Liver (tissue), 9 donors: ENCODE measurements around the gene PCSK1. TPM values are rescaled to one million over a fixed set of nuclear protein-coding genes. Genes with fewer than 3 reads are reported as not detected.

ENCODE experiments used
- DNase-seq: peaks from one replicate; pipeline ENCODE4 v3.0.0-alpha.2; 2017; ENCODE audit warnings: low spot score
- H3K27ac ChIP-seq, 2 donors: one replicate each; pipeline ENCODE4 v1.7.0; 2013; ENCODE audit warnings: inconsistent platforms in 2 of 2, low read length in 2 of 2, control low read depth in 1 of 2, low read depth in 1 of 2, mild to moderate bottlenecking in 1 of 2
- H3K27me3 ChIP-seq, 4 donors: one replicate each; pipeline versions ENCODE4 v1.6.1 to v1.7.0; 2013; ENCODE audit warnings: low read length in 3 of 4, inconsistent platforms in 1 of 4, mild to moderate bottlenecking in 1 of 4, moderate library complexity in 1 of 4; ENCODE audit not compliant: control insufficient read depth in 4 of 4, insufficient read depth in 4 of 4
- H3K36me3 ChIP-seq, 4 donors: one replicate each; pipeline versions ENCODE4 v1.6.1 to v1.7.0; 2013; ENCODE audit warnings: low read length in 3 of 4, mild to moderate bottlenecking in 3 of 4, low read depth in 1 of 4, moderate library complexity in 1 of 4; ENCODE audit not compliant: control insufficient read depth in 4 of 4, insufficient read depth in 3 of 4
- H3K4me1 ChIP-seq, 4 donors: one replicate each; pipeline versions ENCODE4 v1.6.1 to v1.7.0; 2013; ENCODE audit warnings: low read length in 3 of 4, mild to moderate bottlenecking in 3 of 4, moderate library complexity in 1 of 4; ENCODE audit not compliant: control insufficient read depth in 4 of 4, insufficient read depth in 4 of 4
- H3K4me3 ChIP-seq, 3 donors: one replicate each; pipeline versions ENCODE4 v1.6.1 to v1.7.0; 2013; ENCODE audit warnings: low read length in 3 of 3, control low read depth in 1 of 3, low read depth in 1 of 3, mild to moderate bottlenecking in 1 of 3
- H3K9ac ChIP-seq, 2 donors: one replicate each; pipeline ENCODE4 v1.7.0; 2013; ENCODE audit warnings: low read length in 2 of 2, mild to moderate bottlenecking in 2 of 2, moderate library complexity in 2 of 2, control low read depth in 1 of 2, low read depth in 1 of 2
- H3K9me3 ChIP-seq, 4 donors: one replicate each; pipeline versions ENCODE4 v1.6.1 to v1.7.0; 2013; ENCODE audit warnings: low read length in 3 of 4; ENCODE audit not compliant: control insufficient read depth in 4 of 4
- ATF3 ChIP-seq: IDR thresholded peaks from 2 replicates; pipeline ENCODE4 v1.6.1; 2016; ENCODE audit warnings: antibody characterized with exemption
- CTCF ChIP-seq: fragments of 150-350 bp; IDR thresholded peaks from 2 replicates; pipeline ENCODE4 v1.5.1; 2017; ENCODE audit warnings: improper control_type of control experiment, low read depth, low read length; ENCODE audit not compliant: missing input control
- EGR1 ChIP-seq, 2 donors: IDR thresholded peaks; 2 replicates each; pipeline ENCODE4 v1.6.1; 2016 to 2018; ENCODE audit warnings: antibody characterized with exemption in 2 of 2, low read depth in 2 of 2
- FOXA1 ChIP-seq: IDR thresholded peaks from 2 replicates; pipeline ENCODE4 v1.6.1; 2016; ENCODE audit warnings: antibody characterized with exemption
- FOXA2 ChIP-seq: IDR thresholded peaks from 2 replicates; pipeline ENCODE4 v1.6.1; 2016; ENCODE audit warnings: antibody characterized with exemption
- GABPA ChIP-seq, 2 donors: IDR thresholded peaks in 1 of 2; conservative IDR thresholded peaks in 1 of 2; 2 replicates each; pipeline ENCODE4 v1.6.1; 2016; ENCODE audit warnings: antibody characterized with exemption in 2 of 2, mild to moderate bottlenecking in 1 of 2, moderate library complexity in 1 of 2
- HNF4A ChIP-seq, 2 donors: conservative IDR thresholded peaks; 2 replicates each; pipeline ENCODE4 v1.6.1; 2016; ENCODE audit warnings: antibody characterized with exemption in 2 of 2, mild to moderate bottlenecking in 2 of 2
- HNF4G ChIP-seq: IDR thresholded peaks from 2 replicates; pipeline ENCODE4 v1.6.1; 2016; ENCODE audit warnings: antibody characterized with exemption
- JUND ChIP-seq, 2 donors: IDR thresholded peaks; 2 replicates each; pipeline ENCODE4 v1.6.1; 2016; ENCODE audit warnings: antibody characterized with exemption in 2 of 2
- MAX ChIP-seq: IDR thresholded peaks from 2 replicates; pipeline ENCODE4 v1.6.1; 2016; ENCODE audit warnings: antibody characterized with exemption
- NR2F2 ChIP-seq: IDR thresholded peaks from 2 replicates; pipeline ENCODE4 v1.6.1; 2016; ENCODE audit warnings: antibody characterized with exemption
- RAD21 ChIP-seq, 2 donors: IDR thresholded peaks; 2 replicates each; pipeline ENCODE4 v1.6.1; 2016; ENCODE audit warnings: antibody characterized with exemption in 2 of 2, mild to moderate bottlenecking in 2 of 2
- REST ChIP-seq: IDR thresholded peaks from 2 replicates; pipeline ENCODE4 v1.6.1; 2016; ENCODE audit warnings: antibody characterized with exemption, mild to moderate bottlenecking
- RXRA ChIP-seq, 2 donors: IDR thresholded peaks; 2 replicates each; pipeline ENCODE4 v1.6.1; 2017 to 2018; ENCODE audit warnings: antibody characterized with exemption in 2 of 2, mild to moderate bottlenecking in 1 of 2
- SP1 ChIP-seq: IDR thresholded peaks from 2 replicates; pipeline ENCODE4 v1.6.1; 2018; ENCODE audit warnings: antibody characterized with exemption, mild to moderate bottlenecking
- TAF1 ChIP-seq: conservative IDR thresholded peaks from 2 replicates; pipeline ENCODE4 v1.6.1; 2016; ENCODE audit warnings: antibody characterized with exemption, mild to moderate bottlenecking
- YY1 ChIP-seq: IDR thresholded peaks from 2 replicates; pipeline ENCODE4 v1.6.1; 2016; ENCODE audit warnings: antibody characterized with exemption, mild to moderate bottlenecking
- ZBTB33 ChIP-seq: IDR thresholded peaks from 2 replicates; pipeline ENCODE4 v1.6.1; 2016; ENCODE audit warnings: antibody characterized with exemption
- WGBS: extraction: QIAGEN DNeasy Blood & Tissue Kit; methylation state at CpG from one replicate; pipeline ENCODE4 v1.1.7; 2013; 5-methylcytosine and 5-hydroxymethylcytosine counted together
- polyA plus RNA-seq, 2 donors: library from polyadenylated mRNA; stranded (reverse) in 1 of 2; unstranded in 1 of 2; fragments of 200-250 nt in 1 of 2; fragments of >200 nt in 1 of 2; fragmentation: Nextera tagmentation in 1 of 2; extraction: Ambion mirVana in 1 of 2; gene quantifications; one replicate each; pipeline versions ENCODE4 v1.2.1 to v1.2.3, GENCODE V29; 2013 to 2015
- total RNA-seq, 2 donors: library from RNA; depleted of rRNA; stranded (reverse); fragments of >200 nt; gene quantifications; one replicate each; pipeline ENCODE4 v1.2.3, GENCODE V29; 2014
- donor health status: healthy.
- donor health status: healthy.
- donor health status: healthy.
- donor health status: healthy.
- donor health status: healthy.

The PCSK1 gene
- total and polyA plus RNA-seq, 4 donors, result 0.01 to 0.09 (median 0.08) TPM

- no peak for DNase-seq
- Histone ChIP-seq H3K9me3 (no peaks in the 10 kb centered on the region), H3K27ac (no peak overlapping the region), H3K4me3 (no peak overlapping the region), H3K27me3 (no peaks in the 10 kb centered on the region), H3K9ac (no peak overlapping the region), H3K4me1 (no peaks in the 10 kb centered on the region), H3K36me3 (no peaks in the 10 kb centered on the region)
- TF ChIP-seq ATF3 (no peak), CTCF (no peak), RXRA (IDR thresholded peaks at IDR 0.05) (no peak), TAF1 (no peak)
- WGBS, result 83% methylated on average over 1 of the region's 1 CpG
Observed at GRCh38 chr5:96470785-96471184, 37.7 kb upstream of the PCSK1 start.

- H3K36me3 ChIP-seq, result no peaks in the 10 kb centered on the region
Observed at GRCh38 chr5:96468956-96469355, 35.9 kb upstream of the PCSK1 start.

More at GRCh38 chr5:96468956-96469355, 35.9 kb upstream of the PCSK1 start:
- 93% methylated on average over 5 of the region's 5 CpGs for WGBS
- Histone ChIP-seq H3K9ac (no peak overlapping the region), H3K27me3 (no peaks in the 10 kb centered on the region), H3K27ac (no peak overlapping the region), H3K4me1 (no peaks in the 10 kb centered on the region), H3K9me3 (no peaks in the 10 kb centered on the region), H3K4me3 (no peak overlapping the region)
- DNase-seq, result no peak
- no peak for TF ChIP-seq GABPA (IDR thresholded peaks at IDR 0.05 in 1 of 2, conservative IDR thresholded peaks at IDR 0.05 in 1 of 2)
- TF ChIP-seq YY1, result no peak
- TF ChIP-seq EGR1 (IDR thresholded peaks at IDR 0.05; ENCODE audit: low read depth in 2 of 2), result no peak
- no peak for TF ChIP-seq JUND (IDR thresholded peaks at IDR 0.05)
- TF ChIP-seq MAX, result no peak
- TF ChIP-seq HNF4A (conservative IDR thresholded peaks at IDR 0.05), result no peak
- no peak for TF ChIP-seq FOXA2
- no peak for TF ChIP-seq SP1
- TF ChIP-seq REST, result no peak
- TF ChIP-seq NR2F2, result no peak
- no peak for TF ChIP-seq ATF3
- no peak for TF ChIP-seq FOXA1
- TF ChIP-seq RAD21 (IDR thresholded peaks at IDR 0.05), result no peak
- no peak for TF ChIP-seq HNF4G
- no peak for TF ChIP-seq RXRA (IDR thresholded peaks at IDR 0.05)
- TF ChIP-seq ZBTB33, result no peak
- TF ChIP-seq TAF1, result no peak
- no peak for TF ChIP-seq CTCF
